Activated naive CD8-positive, alpha-beta T cell treated with anti-CD3 and anti-CD28 coated beads, Interleukin-2, amount 50 U/mL, for 24 hours (primary cell): ENCODE data around the gene PUM2.
A peak's percentile ranks its signal among the peaks of the same experiment; 100 is the strongest.

Experiments
- ATAC-seq: fragments of 150-1000 bp; cut with Tn5 transposase; one replicate; pipeline ENCODE4 v1.10.0; 2021
- DNase-seq: peaks from one replicate; pipeline ENCODE4 v3.0.0; 2021
- H3K27ac Mint-ChIP-seq: one replicate; pipeline ENCODE4 v1.8.0; 2021; ENCODE audit warnings: mild to moderate bottlenecking, mixed read lengths
- H3K27me3 Mint-ChIP-seq: one replicate; pipeline ENCODE4 v1.8.0; 2021; ENCODE audit warnings: mixed read lengths
- H3K36me3 Mint-ChIP-seq: one replicate; pipeline ENCODE4 v1.8.0; 2021; ENCODE audit warnings: low read depth, mixed read lengths
- H3K4me1 Mint-ChIP-seq: one replicate; pipeline ENCODE4 v1.8.0; 2021; ENCODE audit warnings: mixed read lengths
- H3K4me3 Mint-ChIP-seq: one replicate; pipeline ENCODE4 v1.8.0; 2021; ENCODE audit warnings: mild to moderate bottlenecking, moderate library complexity, mixed read lengths
- H3K9me3 Mint-ChIP-seq: one replicate; pipeline ENCODE4 v1.8.0; 2021; ENCODE audit warnings: mixed read lengths

PUM2 gene

GRCh38 chr2:20229322-20230113 lies 121.1 kb downstream of the PUM2 start:
- Mint-ChIP-seq H3K4me1 (peaks cover 7% of the 10 kb centered on the region), H3K36me3 (no peaks in the 10 kb centered on the region), H3K27ac (no peak overlapping the region), H3K27me3 (peaks cover 38% of the 10 kb centered on the region), H3K9me3 (no peaks in the 10 kb centered on the region), H3K4me3 (no peak overlapping the region)
- no peak for DNase-seq
- no peak for ATAC-seq

- ATAC-seq (no peak), DNase-seq (no peak)
- Mint-ChIP-seq H3K9me3 (no peaks in the 10 kb centered on the region), H3K4me3 (no peak overlapping the region), H3K4me1 (peaks cover 7% of the 10 kb centered on the region), H3K27me3 (peaks cover 37% of the 10 kb centered on the region), H3K36me3 (no peaks in the 10 kb centered on the region), H3K27ac (no peak overlapping the region)
Measured at GRCh38 chr2:20227894-20228505, 122.6 kb downstream of the PUM2 start.

GRCh38 chr2:20226152-20226545 lies 124.5 kb downstream of the PUM2 start:
- Mint-ChIP-seq H3K4me3 (no peak overlapping the region), H3K4me1 (peaks cover 7% of the 10 kb centered on the region), H3K27me3 (peaks cover 51% of the 10 kb centered on the region)

GRCh38 chr2:20225294-20226151 lies 125.1 kb downstream of the PUM2 start:
- Mint-ChIP-seq H3K4me1 (peaks cover 7% of the 10 kb centered on the region), H3K27ac (no peak overlapping the region), H3K4me3 (no peak overlapping the region), H3K36me3 (no peaks in the 10 kb centered on the region), H3K27me3 (peaks cover 50% of the 10 kb centered on the region), H3K9me3 (no peaks in the 10 kb centered on the region)
- ATAC-seq (peak; percentile 67), DNase-seq (peak; percentile 37)

More at GRCh38 chr2:20226152-20226545, 124.5 kb downstream of the PUM2 start:
- Mint-ChIP-seq H3K36me3 (no peaks in the 10 kb centered on the region), H3K9me3 (no peaks in the 10 kb centered on the region), H3K27ac (no peak overlapping the region)
- ATAC-seq (no peak), DNase-seq (no peak)

- Mint-ChIP-seq H3K9me3 (no peaks in the 10 kb centered on the region), H3K27ac (no peak within 1 kb of the TSS), H3K4me3 (no peak within 1 kb of the TSS), H3K4me1 (peaks cover 7% of the 10 kb centered on the region), H3K36me3 (no peaks in the 10 kb centered on the region), H3K27me3 (peaks cover 56% of the 10 kb centered on the region)
- no peak for DNase-seq
- peak; percentile 20 for ATAC-seq
Measured at GRCh38 chr2:20224716-20225293, 125.8 kb downstream of the PUM2 start, which contains the start of gene SDC1. Gene SDC1 (minus strand): TSS chr2:20225130. CDS start chr2:20224867, 263 bp downstream.

GRCh38 chr2:20224164-20224715 lies 126.4 kb downstream of the PUM2 start:
- Mint-ChIP-seq H3K4me1 (peaks cover 7% of the 10 kb centered on the region), H3K9me3 (no peaks in the 10 kb centered on the region), H3K27me3 (peaks cover 54% of the 10 kb centered on the region), H3K4me3 (no peak overlapping the region), H3K27ac (no peak overlapping the region), H3K36me3 (no peaks in the 10 kb centered on the region)
- ATAC-seq (no peak), DNase-seq (no peak)

- Mint-ChIP-seq H3K27me3 (peaks cover 53% of the 10 kb centered on the region), H3K4me1 (peaks cover 7% of the 10 kb centered on the region), H3K9me3 (no peaks in the 10 kb centered on the region), H3K36me3 (no peaks in the 10 kb centered on the region), H3K4me3 (no peak overlapping the region), H3K27ac (no peak overlapping the region)
- ATAC-seq: peak; percentile 20
- peak; percentile 13 for DNase-seq
Measured at GRCh38 chr2:20223407-20224163, 127.1 kb downstream of the PUM2 start.

- Mint-ChIP-seq H3K9me3 (no peaks in the 10 kb centered on the region), H3K4me3 (no peak overlapping the region), H3K4me1 (peaks cover 7% of the 10 kb centered on the region), H3K36me3 (no peaks in the 10 kb centered on the region), H3K27ac (no peak overlapping the region), H3K27me3 (peaks cover 55% of the 10 kb centered on the region)
- DNase-seq (no peak), ATAC-seq (no peak)
Measured at GRCh38 chr2:20222769-20223406, 127.8 kb downstream of the PUM2 start.

- Mint-ChIP-seq H3K4me1 (peaks cover 7% of the 10 kb centered on the region), H3K9me3 (no peaks in the 10 kb centered on the region), H3K4me3 (no peak overlapping the region), H3K27ac (no peak overlapping the region), H3K36me3 (no peaks in the 10 kb centered on the region), H3K27me3 (peaks cover 48% of the 10 kb centered on the region)
- DNase-seq (no peak), ATAC-seq (no peak)
Measured at GRCh38 chr2:20222014-20222768, 128.5 kb downstream of the PUM2 start.

- no peak for DNase-seq
- H3K27me3 Mint-ChIP-seq: peaks cover 44% of the 10 kb centered on the region
- H3K27ac Mint-ChIP-seq: no peak overlapping the region
- no peaks in the 10 kb centered on the region for H3K36me3 Mint-ChIP-seq
- no peaks in the 10 kb centered on the region for H3K9me3 Mint-ChIP-seq
- no peak for ATAC-seq
- H3K4me1 Mint-ChIP-seq: peaks cover 7% of the 10 kb centered on the region
- H3K4me3 Mint-ChIP-seq: no peak overlapping the region
Measured at GRCh38 chr2:20221555-20221973, 129.1 kb downstream of the PUM2 start.

GRCh38 chr2:20220806-20221554 lies 129.7 kb downstream of the PUM2 start:
- H3K4me1 Mint-ChIP-seq: peaks cover 6% of the 10 kb centered on the region
- H3K9me3 Mint-ChIP-seq: no peaks in the 10 kb centered on the region
- H3K4me3 Mint-ChIP-seq: no peak overlapping the region
- H3K27me3 Mint-ChIP-seq: peaks cover 38% of the 10 kb centered on the region
- H3K27ac Mint-ChIP-seq: no peak overlapping the region
- no peak for DNase-seq
- no peaks in the 10 kb centered on the region for H3K36me3 Mint-ChIP-seq
- ATAC-seq: no peak

- Mint-ChIP-seq H3K4me1 (no peaks in the 10 kb centered on the region), H3K4me3 (no peak overlapping the region), H3K27me3 (peaks cover 31% of the 10 kb centered on the region), H3K9me3 (no peaks in the 10 kb centered on the region), H3K36me3 (no peaks in the 10 kb centered on the region), H3K27ac (no peak overlapping the region)
- DNase-seq (no peak), ATAC-seq (no peak)
Measured at GRCh38 chr2:20219763-20220380, 130.8 kb downstream of the PUM2 start.
